IMR-90 (cell line): ENCODE data around the gene SERPINA6. TPM values are rescaled to one million over a fixed set of nuclear protein-coding genes. Genes with fewer than 3 reads are reported as not detected.

Experiments
- ATAC-seq: fragments of 200-7000 bp; cut with Tn5 transposase; 2 replicates; pipeline ENCODE4 v1.9.1; 2020; ENCODE audit warnings: low read depth, mild to moderate bottlenecking, moderate library complexity
- BruUV-seq: library from RNA; stranded (reverse); fragments of 400-500 nt; replicated peaks from 2 replicates; lab custom pipeline; 2021; lab: Mats Ljungman, UMichigan
- CTCF ChIA-PET: fragments of 300-600 bp; formaldehyde crosslinking; extraction: SDS; loops from one replicate; lab custom pipeline; 2021; ENCODE audit warnings: antibody characterized with exemption; lab: Yijun Ruan, JAX
- POLR2A ChIA-PET: fragments of 300-600 bp; sonication (Branson Sonifier 250); formaldehyde crosslinking; loops from one replicate; lab custom pipeline; 2022; ENCODE audit warnings: antibody characterized with exemption; ENCODE audit not compliant: unreplicated experiment; lab: Charles Lee
- DNase-seq: peaks from one replicate; pipeline ENCODE4 v3.0.0; 2013
- H2AFZ ChIP-seq: replicated peaks from 2 replicates; pipeline ENCODE3; 2013; ENCODE audit warnings: low read length, mild to moderate bottlenecking; ENCODE audit not compliant: poor library complexity
- H2AK5ac ChIP-seq: 2 replicates; pipeline ENCODE4 v1.6.1; 2013; ENCODE audit warnings: low read depth, low read length, inconsistent platforms
- H2AK9ac ChIP-seq: replicated peaks from 2 replicates; pipeline ENCODE3; 2013; ENCODE audit warnings: mild to moderate bottlenecking, low read depth, low read length, moderate library complexity; ENCODE audit not compliant: poor library complexity
- H2BK120ac ChIP-seq: 2 replicates; pipeline ENCODE4 v1.6.1; 2013; ENCODE audit warnings: low read depth, low read length, inconsistent platforms
- H2BK15ac ChIP-seq: 3 replicates; pipeline ENCODE4 v1.6.1; 2013; ENCODE audit warnings: low read depth, low read length, inconsistent platforms
- H2BK20ac ChIP-seq: 2 replicates; pipeline ENCODE4 v1.6.1; 2013; ENCODE audit warnings: low read depth, mild to moderate bottlenecking, inconsistent platforms, low read length, moderate library complexity
- H2BK5ac ChIP-seq: 2 replicates; pipeline ENCODE4 v1.6.1; 2013; ENCODE audit warnings: mild to moderate bottlenecking, low read depth, low read length, inconsistent platforms; ENCODE audit not compliant: poor library complexity, severe bottlenecking
- H3K14ac ChIP-seq: replicated peaks from 2 replicates; pipeline ENCODE4 v1.6.1; 2013; ENCODE audit warnings: low read depth, low read length, inconsistent platforms
- H3K18ac ChIP-seq: 2 replicates; pipeline ENCODE4 v1.6.1; 2013; ENCODE audit warnings: low read depth, low read length, control low read depth
- H3K23ac ChIP-seq: 2 replicates; pipeline ENCODE4 v1.6.1; 2013; ENCODE audit warnings: low read depth, low read length, inconsistent platforms
- H3K27ac ChIP-seq: 2 replicates; pipeline ENCODE4 v1.5.1; 2013; ENCODE audit warnings: mild to moderate bottlenecking, control low read depth, low read length; ENCODE audit not compliant: insufficient read depth
- H3K27me3 ChIP-seq: 2 replicates; pipeline ENCODE4 v1.6.1; 2013; ENCODE audit warnings: low read length; ENCODE audit not compliant: control insufficient read depth, insufficient read depth
- H3K36me3 ChIP-seq: 2 replicates; pipeline ENCODE4 v1.6.1; 2013; ENCODE audit warnings: low read length, mixed read lengths; ENCODE audit not compliant: control insufficient read depth, insufficient read depth
- H3K4ac ChIP-seq: 2 replicates; pipeline ENCODE4 v1.6.1; 2013; ENCODE audit warnings: low read depth, low read length, inconsistent platforms
- H3K4me1 ChIP-seq: 2 replicates; pipeline ENCODE4 v1.6.1; 2013; ENCODE audit warnings: low read length, mixed read lengths; ENCODE audit not compliant: control insufficient read depth, insufficient read depth
- H3K4me2 ChIP-seq: 2 replicates; pipeline ENCODE4 v1.6.1; 2013; ENCODE audit warnings: low read depth, mild to moderate bottlenecking, control low read depth, low read length, moderate library complexity
- H3K4me3 ChIP-seq: 2 replicates; pipeline ENCODE4 v1.5.1; 2013; ENCODE audit warnings: low read depth, mild to moderate bottlenecking, control low read depth, low read length, moderate library complexity; ENCODE audit not compliant: insufficient read depth
- H3K56ac ChIP-seq: 2 replicates; pipeline ENCODE4 v1.6.1; 2013; ENCODE audit warnings: low read length, inconsistent platforms; ENCODE audit not compliant: insufficient read depth; ENCODE audit errors: extremely low read depth
- H3K79me1 ChIP-seq, 2 experiments: 2 replicates each; pipeline ENCODE4 v1.6.1; 2013; ENCODE audit warnings: low read length in 2 of 2, inconsistent platforms in 1 of 2, low read depth in 1 of 2
- H3K9ac ChIP-seq: 2 replicates; pipeline ENCODE4 v1.6.1; 2013; ENCODE audit warnings: low read depth, low read length, control low read depth
- H3K9me1 ChIP-seq: 2 replicates; pipeline ENCODE4 v1.6.1; 2013; ENCODE audit warnings: low read length, inconsistent platforms; ENCODE audit not compliant: insufficient read depth
- H3K9me3 ChIP-seq: 2 replicates; pipeline ENCODE4 v1.6.1; 2013; ENCODE audit warnings: low read length; ENCODE audit not compliant: control insufficient read depth, insufficient read depth
- H4K20me1 ChIP-seq: 2 replicates; pipeline ENCODE4 v1.6.1; 2013; ENCODE audit warnings: low read length, inconsistent platforms; ENCODE audit not compliant: insufficient read depth
- H4K5ac ChIP-seq: 2 replicates; pipeline ENCODE4 v1.6.1; 2013; ENCODE audit warnings: mild to moderate bottlenecking, low read depth, low read length, control low read depth
- H4K8ac ChIP-seq, 2 experiments: 2 replicates each; pipeline ENCODE4 v1.6.1; 2013; ENCODE audit warnings: low read depth in 2 of 2, low read length in 2 of 2, control low read depth in 1 of 2, inconsistent platforms in 1 of 2
- H4K91ac ChIP-seq: 2 replicates; pipeline ENCODE4 v1.6.1; 2013; ENCODE audit warnings: low read depth, low read length, inconsistent platforms; ENCODE audit not compliant: insufficient read depth
- BHLHE40 ChIP-seq: fragments of 150-350 bp; IDR thresholded peaks from 2 replicates; pipeline ENCODE4 v1.6.1; 2016; ENCODE audit warnings: mild to moderate bottlenecking, low read depth, low read length
- CEBPB ChIP-seq: IDR thresholded peaks from 2 replicates; pipeline ENCODE4 v1.6.1; 2012; ENCODE audit warnings: low read depth, low read length, improper control_type of control experiment
- CHD1 ChIP-seq: IDR thresholded peaks from 2 replicates; pipeline ENCODE4 v1.6.1; 2012; ENCODE audit warnings: low read depth, low read length, improper control_type of control experiment
- CTCF ChIP-seq: conservative IDR thresholded peaks from 2 replicates; pipeline ENCODE4 v1.5.1; 2012; ENCODE audit warnings: mild to moderate bottlenecking, low read depth, low read length, improper control_type of control experiment
- ELK1 ChIP-seq: fragments of 150-350 bp; IDR thresholded peaks from 2 replicates; pipeline ENCODE4 v1.6.1; 2016; ENCODE audit warnings: low read depth, mild to moderate bottlenecking, low read length, moderate library complexity, borderline replicate concordance
- FOS ChIP-seq: fragments of 150-350 bp; IDR thresholded peaks from 2 replicates; pipeline ENCODE4 v1.6.1; 2016; ENCODE audit warnings: low read depth, low read length
- MAFK ChIP-seq: IDR thresholded peaks from 2 replicates; pipeline ENCODE4 v1.6.1; 2012; ENCODE audit warnings: low read depth, low read length, improper control_type of control experiment
- MAZ ChIP-seq: IDR thresholded peaks from 2 replicates; pipeline ENCODE4 v1.6.1; 2012; ENCODE audit warnings: low read depth, mild to moderate bottlenecking, low read length, improper control_type of control experiment, moderate library complexity, borderline replicate concordance
- MXI1 ChIP-seq: IDR thresholded peaks from 2 replicates; pipeline ENCODE4 v1.6.1; 2012; ENCODE audit warnings: low read depth, mild to moderate bottlenecking, low read length, moderate library complexity, borderline replicate concordance
- NFE2L2 ChIP-seq: fragments of 150-350 bp; IDR thresholded peaks from 2 replicates; pipeline ENCODE4 v1.6.1; 2016; ENCODE audit warnings: low read depth, mild to moderate bottlenecking, low read length
- POLR2A ChIP-seq: IDR thresholded peaks from 2 replicates; pipeline ENCODE4 v1.6.1; 2012; ENCODE audit warnings: mild to moderate bottlenecking, low read depth, low read length
- RAD21 ChIP-seq: IDR thresholded peaks from 2 replicates; pipeline ENCODE4 v1.6.1; 2012; ENCODE audit warnings: low read length, improper control_type of control experiment
- RCOR1 ChIP-seq: IDR thresholded peaks from 2 replicates; pipeline ENCODE4 v1.6.1; 2012; ENCODE audit warnings: mild to moderate bottlenecking, low read length, improper control_type of control experiment; ENCODE audit not compliant: insufficient replicate concordance
- RFX5 ChIP-seq: IDR thresholded peaks from 2 replicates; pipeline ENCODE4 v1.8.0; 2012; ENCODE audit warnings: low read depth, mild to moderate bottlenecking, low read length, moderate library complexity
- SMC3 ChIP-seq: fragments of 150-350 bp; IDR thresholded peaks from 2 replicates; pipeline ENCODE4 v1.6.1; 2016; ENCODE audit warnings: low read depth, mild to moderate bottlenecking, antibody characterized with exemption, low read length, moderate library complexity
- WGBS, 2 experiments: methylation state at CpG; one replicate each; pipeline versions ENCODE4 v1.1.5 to v1.1.7; 2013; ENCODE audit warnings: missing lambda C conversion rate in 2 of 2; ENCODE audit not compliant: insufficient read length in 1 of 2; ENCODE audit errors: extremely low coverage in 2 of 2; 5-methylcytosine and 5-hydroxymethylcytosine counted together
- dilution Hi-C: fragments of 300-500 bp; cut with HindIII; formaldehyde crosslinking; loops from one replicate; pipeline ENCODE4 v1.14.3; 2018; ENCODE audit warnings: low sequenced_read_pairs; ENCODE audit not compliant: unreplicated experiment
- in situ Hi-C: fragments of 300-500 bp; cut with MboI; formaldehyde crosslinking; loops from 3 replicates; pipeline ENCODE4 v1.14.3; 2019; ENCODE audit warnings: low sequenced_read_pairs, inconsistent platforms, mixed read lengths
- intact Hi-C: fragments of 100-400 bp; cut with micrococcal nuclease; formaldehyde crosslinking; loops from 2 replicates; pipeline ENCODE4 v1.10.0; 2022
- polyA plus RNA-seq, 3 experiments: library from polyadenylated mRNA; depleted of rRNA; stranded (reverse); fragments of >200 nt; gene quantifications; 2 replicates each; pipeline ENCODE4 v1.2.3, GENCODE V29; 2012; ENCODE audit warnings: low replicate concordance in 1 of 3
- total RNA-seq: library from RNA; depleted of rRNA; stranded (reverse); fragments of >200 nt; gene quantifications from 2 replicates; pipeline ENCODE4 v1.2.3, GENCODE V29; 2012

Gene SERPINA6
- total and polyA plus RNA-seq, 2 of the 4 experiments (the other 2 are of a cell fraction), result not detected

GRCh38 chr14:94345344-94346064 lies 22.4 kb upstream of the SERPINA6 start:
- dilution Hi-C loops (no loop called here), intact Hi-C loops (loop anchor here (2.0 kb wide), 1 partner anchor 27 kb away; no protein-coding TSS in a partner anchor), in situ Hi-C loops (no loop called here)
- Histone ChIP-seq H3K4ac (peak overlapping the region; percentile 48), H2AK9ac (no peak overlapping the region), H4K8ac (no peak overlapping the region; a peak in 1 of 4 replicates), H2BK20ac (peak overlapping the region; percentile 73; the same call in 1 of the 2 replicates), H2BK15ac (no peak overlapping the region; the same call in 2 of the 3 replicates), H3K9ac (no peak overlapping the region), H3K27ac (no peak overlapping the region), H3K23ac (no peak overlapping the region), H2AFZ (peak overlapping the region; percentile 69), H3K18ac (no peak overlapping the region; the same call in 1 of the 2 replicates), H3K27me3 (peaks cover 3% of the 10 kb centered on the region), H3K56ac (no peak overlapping the region), H3K4me3 (no peak overlapping the region), H2BK5ac (no peak overlapping the region), H4K20me1 (no peaks in the 10 kb centered on the region), H3K36me3 (no peaks in the 10 kb centered on the region), H3K4me2 (no peak overlapping the region), H3K14ac (no peak overlapping the region), H3K79me1 (no peaks in the 10 kb centered on the region), H3K9me1 (peaks cover 14% of the 10 kb centered on the region), H2BK120ac (peak overlapping the region; percentile 77), H4K5ac (no peak overlapping the region), H3K4me1 (peaks cover 8% of the 10 kb centered on the region), H2AK5ac (peak overlapping the region; percentile 31), H3K9me3 (peaks cover 2% of the 10 kb centered on the region; the same call in 1 of the 2 replicates), H4K91ac (peak overlapping the region; percentile 45)
- ChIA-PET CTCF (interaction anchor here (0.6 to 2.3 kb wide), 2 partner anchors 10 to 460 kb away, joined by 4 to 6 read pairs; no protein-coding TSS in a partner anchor), POLR2A (interaction anchor here (0.5 to 0.6 kb wide), 2 partner anchors 197 to 833 kb away, joined by 3 to 11 read pairs; no protein-coding TSS in a partner anchor)
- ATAC-seq (peak; percentile 61), DNase-seq (peak; percentile 93)
- no TSS peak for BruUV-seq
- 100% methylated on average over 1 of the region's 12 CpGs; no CpG with 5 or more reads in 1 of the 2 experiments for WGBS, 2 experiments
- no peak for TF ChIP-seq RFX5
- no peak for TF ChIP-seq ELK1
- no peak for TF ChIP-seq CHD1
- 0 out of 2 replicates have a peak, but pooled peaks have one; percentile 4 for TF ChIP-seq CTCF
- TF ChIP-seq BHLHE40, result peak; percentile 89
- no peak for TF ChIP-seq MAZ
- no peak for TF ChIP-seq POLR2A
- peak; percentile 52 for TF ChIP-seq RCOR1
- TF ChIP-seq NFE2L2, result no peak
- TF ChIP-seq MXI1, result no peak
- no peak for TF ChIP-seq MAFK
- peak; percentile 92 for TF ChIP-seq FOS
- TF ChIP-seq CEBPB, result peak; percentile 89
- TF ChIP-seq RAD21, result no peak
- TF ChIP-seq SMC3, result no peak
